ENCODE results near the gene CLK1. TPM values are rescaled to one million over a fixed set of nuclear protein-coding genes. Genes with fewer than 3 reads are reported as not detected.

CLK1 gene
- polyA plus RNA-seq, 1 donor from 2014 or later, result 745 TPM

- Histone ChIP-seq H3K36me3 (ENCODE audit: insufficient read depth, low read length) (peaks cover 10% of the 10 kb centered on the region), H3K9ac (ENCODE audit: low read length) (no peak overlapping the region), H3K9me3 (ENCODE audit: low read length) (no peaks in the 10 kb centered on the region)
Measured at GRCh38 chr2:200821686-200822245, 42.7 kb downstream of the CLK1 start.

More at GRCh38 chr2:200821686-200822245, 42.7 kb downstream of the CLK1 start:
- H3K4me3 ChIP-seq (ENCODE audit: low read length), result no peak overlapping the region
- no peaks in the 10 kb centered on the region for H3K27me3 ChIP-seq (ENCODE audit: insufficient read depth, low read depth, low read length)
- TF ChIP-seq MXI1 (conservative IDR thresholded peaks at IDR 0.05; ENCODE audit: poor library complexity, severe bottlenecking) (no peak), TAF1 (IDR thresholded peaks at IDR 0.05; ENCODE audit: low read depth) (no peak), POLR2AphosphoS5 (IDR thresholded peaks at IDR 0.05) (no peak), SMC3 (conservative IDR thresholded peaks at IDR 0.05; ENCODE audit: poor library complexity) (no peak), EZH2 (IDR thresholded peaks at IDR 0.05; ENCODE audit: borderline replicate concordance, insufficient read depth, low read length, poor library complexity, severe bottlenecking) (no peak), REST (IDR thresholded peaks at IDR 0.05; ENCODE audit: borderline replicate concordance) (no peak), CTCF (IDR thresholded peaks at IDR 0.05; ENCODE audit: poor library complexity, severe bottlenecking) (no peak), EP300 (conservative IDR thresholded peaks at IDR 0.05; ENCODE audit: poor library complexity, severe bottlenecking) (no peak), RAD21 (conservative IDR thresholded peaks at IDR 0.05) (no peak)
- H3K9me2 ChIP-seq (ENCODE audit: insufficient read depth, low read length), result no peaks in the 10 kb centered on the region
- no peak overlapping the region for H3K4me2 ChIP-seq (ENCODE audit: low read length)
- no peak overlapping the region for H3K27ac ChIP-seq (ENCODE audit: low read length)
- H2AFZ ChIP-seq (ENCODE audit: low read depth, low read length), result no peak overlapping the region
- no peaks in the 10 kb centered on the region for H3F3A ChIP-seq (ENCODE audit: insufficient read depth, low read length, poor library complexity, severe bottlenecking)
- no peaks in the 10 kb centered on the region for H3K79me2 ChIP-seq (replicated peaks; ENCODE audit: insufficient read depth, low read length)
- no peaks in the 10 kb centered on the region for H4K20me1 ChIP-seq (ENCODE audit: insufficient read depth)

All from neural cell (in vitro differentiated cells).